Endometrial microvascular endothelial cells (primary cell): ENCODE results near the gene ODC1. TPM values are rescaled to one million over a fixed set of nuclear protein-coding genes. Genes with fewer than 3 reads are reported as not detected.
"Not testable (repeated sequence)": the region's sequence is repeated elsewhere in the genome, so short reads cannot be mapped to it uniquely, and the experiment has no call there.

Source experiments
- in situ Hi-C: cut with HindIII; loops from 2 replicates; pipeline ENCODE4 v1.10.0; 2017; ENCODE audit warnings: low sequenced_read_pairs, low pct_unique_long_range_greater_than_20kb; ENCODE audit errors: inconsistent ontology term
- total RNA-seq: library from RNA; depleted of rRNA; stranded (reverse); fragments of >200 nt; gene quantifications from one replicate; pipeline ENCODE4 v1.2.3, GENCODE V29; 2015; ENCODE audit errors: inconsistent ontology term

ODC1 gene
- total RNA-seq, 1 donor from 2014 or later: 257 TPM

GRCh38 chr2:10460366-10460796 is 12.3 kb upstream of the ODC1 start:
- in situ Hi-C loops: no loop called here

DNA sequence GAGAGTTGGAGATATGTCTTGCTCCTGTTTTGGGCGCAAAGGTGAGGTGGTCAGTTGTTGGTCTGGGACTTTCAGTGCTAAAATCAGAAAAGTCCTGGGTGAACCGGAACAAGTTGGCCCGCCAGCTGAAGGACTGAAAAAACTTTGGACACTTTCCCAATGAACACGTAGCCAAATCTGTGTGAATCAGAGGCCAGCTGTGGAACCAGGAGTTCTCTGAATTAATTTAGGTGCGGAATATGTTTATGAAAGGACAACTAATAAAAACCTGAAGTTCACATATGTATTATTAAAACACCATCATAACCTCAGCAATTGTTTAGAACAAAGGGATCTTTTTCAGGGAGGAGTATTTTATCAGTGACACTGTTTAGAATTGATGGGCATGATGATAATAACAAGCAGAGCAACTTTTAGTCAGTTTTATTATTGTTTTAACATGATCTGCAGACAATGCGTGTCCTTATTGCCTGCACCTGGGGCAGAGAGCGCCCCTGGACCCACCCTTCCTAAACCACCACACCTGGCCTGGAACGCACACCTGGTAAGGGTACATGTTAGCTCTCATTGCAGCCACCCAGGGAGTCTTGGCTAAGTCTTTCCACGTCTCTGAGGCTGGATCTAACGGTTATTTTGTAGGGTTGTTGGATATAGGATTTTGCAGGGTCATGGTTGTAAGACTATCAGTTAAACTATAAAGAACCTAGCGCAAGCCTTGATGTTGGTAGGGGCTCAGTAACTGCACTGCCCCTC is 9.9 kb upstream of the ODC1 start:
- in situ Hi-C loops: no loop called here

- in situ Hi-C loops: not testable (repeated sequence)
These were observed 9.1 kb upstream of the ODC1 start for GRCh38 chr2:10457195-10457594.

DNA sequence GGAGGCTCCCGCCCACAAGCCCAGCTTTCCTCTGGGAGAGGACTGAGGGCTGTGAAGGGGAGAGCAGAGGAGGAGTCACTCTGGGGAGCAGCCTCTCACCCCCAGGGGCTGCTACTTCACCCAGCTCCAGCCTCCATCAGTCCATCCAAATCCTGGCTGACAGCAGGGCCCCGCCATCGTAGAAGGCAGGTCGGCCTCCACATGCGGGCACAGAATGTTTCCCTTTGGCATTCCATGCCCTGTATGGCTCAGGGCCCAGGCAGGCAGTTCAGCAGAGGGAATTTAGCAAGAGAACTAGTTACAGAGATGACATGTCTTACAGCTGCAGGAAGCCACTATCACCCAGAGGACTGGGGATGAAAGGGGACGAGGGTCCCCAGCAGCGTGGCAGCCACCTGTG is 6.4 kb upstream of the ODC1 start:
- in situ Hi-C loops: no loop called here

DNA sequence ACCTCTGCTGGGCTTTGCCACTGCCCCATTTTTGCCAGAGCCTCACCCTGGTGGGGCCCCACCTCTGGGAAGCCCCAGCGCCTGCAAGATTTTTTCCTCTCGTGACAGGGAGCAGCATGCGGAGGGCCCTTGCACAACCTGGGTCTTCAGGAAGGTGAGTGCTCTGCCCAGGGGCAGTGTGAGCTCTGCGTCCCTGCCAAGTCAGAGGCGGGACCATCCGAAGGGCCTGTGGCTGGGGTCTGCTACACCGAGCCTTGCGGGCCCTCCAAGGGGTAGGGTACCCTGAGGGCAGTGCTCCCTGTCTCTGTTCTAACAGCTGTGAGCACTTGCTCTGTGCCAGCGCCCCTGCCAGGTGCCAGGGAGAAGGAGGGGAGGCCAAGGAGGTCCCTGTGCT is 5.8 kb upstream of the ODC1 start:
- in situ Hi-C loops: no loop called here

- in situ Hi-C loops: no loop called here
These were observed 5.1 kb upstream of the ODC1 start for GRCh38 chr2:10452956-10453904.

GRCh38 chr2:10452312-10452711 is 4.2 kb upstream of the ODC1 start:
- in situ Hi-C loops: no loop called here

DNA sequence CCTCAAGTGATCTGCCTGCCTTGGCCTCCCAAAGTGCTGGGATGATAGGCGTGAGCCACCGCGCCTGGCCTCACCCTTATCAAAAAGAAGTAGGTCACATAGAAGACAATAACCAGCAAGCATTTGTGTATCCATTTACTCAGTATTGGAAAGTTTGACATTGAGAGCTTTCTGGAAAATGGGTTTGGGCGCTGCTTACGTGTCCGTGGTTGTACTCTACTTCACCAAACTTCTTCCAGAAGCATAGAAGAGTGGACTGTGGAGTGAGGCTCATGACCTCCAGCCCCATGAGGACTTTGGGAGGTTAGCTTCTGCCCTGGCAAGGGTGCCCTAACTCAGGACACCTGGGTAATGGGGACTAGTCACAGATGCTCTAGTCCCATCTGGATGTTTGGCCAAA is 3.7 kb upstream of the ODC1 start:
- in situ Hi-C loops: no loop called here

DNA sequence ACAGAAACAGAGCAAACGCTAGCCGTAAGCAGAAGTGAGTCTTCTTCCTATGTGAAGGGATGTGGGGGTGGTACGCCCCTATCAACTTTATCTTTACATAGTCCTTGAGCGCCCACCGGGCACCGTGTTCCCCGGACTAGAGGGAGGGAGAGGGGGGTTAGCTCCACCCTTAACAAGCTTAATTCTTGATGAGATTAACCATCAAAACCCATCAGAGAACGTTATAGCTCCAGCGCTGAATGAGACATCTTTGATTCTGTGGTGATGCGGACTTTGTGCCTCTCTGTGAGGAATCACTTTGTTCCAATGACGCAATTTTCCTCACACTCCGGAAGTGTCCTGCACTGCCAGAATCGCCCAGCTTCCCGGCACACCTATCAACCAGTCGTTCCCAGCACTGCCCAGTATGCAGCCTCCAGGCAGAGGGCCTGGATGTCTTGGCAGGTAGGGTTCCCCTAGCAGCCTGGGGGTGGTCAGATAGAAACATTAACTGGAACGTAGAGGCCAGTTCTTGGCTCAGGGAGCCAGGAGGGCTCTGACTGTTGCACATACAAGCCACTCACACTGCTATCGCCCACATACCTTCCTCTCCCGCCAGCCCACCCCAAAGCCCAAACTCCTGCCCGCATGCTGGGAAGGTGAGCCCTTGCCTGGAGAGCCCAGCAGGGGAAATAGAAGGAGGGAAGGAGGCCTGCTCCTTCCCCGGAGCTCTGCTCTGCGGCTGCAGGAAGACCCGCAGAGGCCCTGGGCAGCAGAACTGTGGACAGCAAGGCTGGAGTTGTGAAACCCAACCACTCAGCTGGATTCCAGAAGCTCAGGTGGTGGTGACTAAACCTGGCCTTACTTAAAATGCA is 1.9 kb upstream of the ODC1 start:
- in situ Hi-C loops: loop anchor here (25.0 kb wide), 1 partner anchor 338 kb away; the partner anchor contains the start of gene RRM2

GRCh38 chr2:10449486-10449831 is 1.3 kb upstream of the ODC1 start:
- in situ Hi-C loops: loop anchor here (25.0 kb wide), 1 partner anchor 337 kb away; the partner anchor contains the start of gene RRM2

GRCh38 chr2:10448576-10449485 is 704 bp upstream of the ODC1 start:
- in situ Hi-C loops: loop anchor here (25.0 kb wide), 1 partner anchor 337 kb away; the partner anchor contains the start of gene RRM2

DNA sequence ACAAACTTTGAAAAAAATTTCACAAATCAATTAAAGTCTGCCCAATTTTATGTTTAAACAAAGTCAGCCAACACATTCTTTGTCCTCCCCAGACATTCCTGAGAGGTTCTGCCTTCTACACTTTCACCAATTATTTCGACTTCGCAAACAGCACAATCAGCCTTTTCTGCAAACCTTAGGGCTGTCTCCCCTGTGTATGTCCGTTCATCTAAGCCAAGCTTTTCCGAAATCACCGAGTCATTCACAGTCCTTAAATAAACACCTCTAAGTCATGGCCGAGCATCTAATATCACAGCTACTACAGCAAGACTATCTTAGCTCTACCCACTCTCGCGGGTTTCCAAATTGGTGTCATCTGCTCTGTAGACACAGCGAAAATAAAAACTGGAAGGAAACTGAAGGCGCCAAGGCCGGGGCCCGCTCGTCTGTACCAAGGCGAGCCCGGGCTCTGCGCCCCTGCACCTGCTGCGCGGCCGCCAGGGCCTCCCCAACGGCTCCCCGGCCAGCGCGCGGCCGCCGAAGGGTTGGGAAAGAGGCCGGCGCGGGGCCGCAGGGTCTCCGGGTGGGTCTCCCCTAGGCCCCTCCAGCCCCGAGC is 730 bp downstream of the ODC1 start:
- in situ Hi-C loops: loop anchor here (25.0 kb wide), 1 partner anchor 335 kb away; the partner anchor contains the start of gene RRM2

DNA sequence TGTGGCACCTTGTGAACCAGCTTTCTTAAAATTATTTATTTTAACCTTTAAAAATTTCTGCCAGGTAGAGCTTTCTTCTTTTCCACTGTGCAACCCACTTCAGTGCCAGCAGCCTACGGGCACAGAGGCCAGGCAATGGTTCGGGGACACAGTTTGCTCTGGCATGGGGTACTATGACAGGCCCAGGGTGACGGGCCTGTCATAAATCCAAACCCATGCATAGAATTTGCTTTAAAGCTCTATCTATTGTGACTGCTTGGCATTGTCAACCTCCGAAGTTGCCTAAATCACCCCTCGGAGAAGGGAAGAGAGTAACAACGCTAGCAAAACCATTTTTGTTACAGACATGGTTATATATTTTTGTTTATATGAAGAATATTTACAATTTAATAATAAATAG is 1.5 kb downstream of the ODC1 start:
- in situ Hi-C loops: loop anchor here (25.0 kb wide), 1 partner anchor 334 kb away; the partner anchor contains the start of gene RRM2

- in situ Hi-C loops: loop anchor here (25.0 kb wide), 1 partner anchor 332 kb away; the partner anchor contains the start of gene RRM2
These were observed 3.7 kb downstream of the ODC1 start for GRCh38 chr2:10444463-10444862.

GRCh38 chr2:10442469-10443126 is 5.5 kb downstream of the ODC1 start:
- in situ Hi-C loops: loop anchor here (25.0 kb wide), 1 partner anchor 330 kb away; the partner anchor contains the start of gene RRM2

GRCh38 chr2:10441948-10442347 is 6.2 kb downstream of the ODC1 start:
- in situ Hi-C loops: loop anchor here (25.0 kb wide), 1 partner anchor 330 kb away; the partner anchor contains the start of gene RRM2

- in situ Hi-C loops: loop anchor here (25.0 kb wide), 1 partner anchor 328 kb away; the partner anchor contains the start of gene RRM2
These were observed 7.4 kb downstream of the ODC1 start for GRCh38 chr2:10440736-10441135.
